AG04450 (cell line): Measurements from ENCODE around the gene R3HDM1. TPM values are rescaled to one million over a fixed set of nuclear protein-coding genes. Genes with fewer than 3 reads are reported as not detected.

Experiments used
- CTCF ChIA-PET: fragments of 300-600, 350-600 bp; formaldehyde crosslinking; extraction: SDS; loops from one replicate; lab custom pipeline; 2022; ENCODE audit warnings: antibody characterized with exemption, inconsistent platforms; lab: Charles Lee
- POLR2A ChIA-PET: fragments of 350-600 bp; formaldehyde crosslinking; extraction: SDS; loops from one replicate; lab custom pipeline; 2021; ENCODE audit warnings: antibody characterized with exemption, inconsistent platforms; lab: Yijun Ruan, JAX
- DNase-seq: peaks from one replicate; pipeline ENCODE4 v3.0.0-alpha.2; 2011; ENCODE audit warnings: low read depth, low spot score
- H3K27ac ChIP-seq: one replicate; pipeline ENCODE4 v1.5.1; 2012; ENCODE audit warnings: low read depth, low read length, control low read depth
- H3K27me3 ChIP-seq: one replicate; pipeline ENCODE4 v1.6.0; 2012; ENCODE audit warnings: low read length; ENCODE audit not compliant: control insufficient read depth, insufficient read depth
- H3K4me3 ChIP-seq: 2 replicates; pipeline ENCODE4 v1.5.1; 2011; ENCODE audit warnings: mild to moderate bottlenecking, low read depth, low read length, control low read depth
- H3K9me3 ChIP-seq: 2 replicates; pipeline ENCODE4 v1.5.1; 2012; ENCODE audit warnings: low read length; ENCODE audit not compliant: control insufficient read depth, insufficient read depth
- CTCF ChIP-seq: IDR thresholded peaks from 2 replicates; pipeline ENCODE4 v1.5.1; 2011; ENCODE audit warnings: low read depth, low read length, control low read depth, inconsistent platforms
- polyA plus RNA-seq: library from polyadenylated mRNA; depleted of rRNA; stranded (reverse); fragments of >200 nt; gene quantifications from 2 replicates; pipeline ENCODE4 v1.2.3, GENCODE V29; 2011

Gene R3HDM1
- polyA plus RNA-seq, 1 experiment: 39.1 TPM

GRCh38 chr2:135741395-135742324 is 210.4 kb downstream of the R3HDM1 start, which contains the start of gene UBXN4:
Gene UBXN4 (plus strand): TSS chr2:135741855. CDS start chr2:135741930, 75 bp downstream.
- Histone ChIP-seq H3K27me3 (no peaks in the 10 kb centered on the region), H3K27ac (peak within 1 kb of the TSS; percentile 97), H3K4me3 (peak within 1 kb of the TSS; percentile 88), H3K9me3 (no peaks in the 10 kb centered on the region; the same call in 1 of the 2 replicates)
- TF ChIP-seq CTCF: peak; percentile 63
- ChIA-PET POLR2A (no interaction called here), CTCF (interaction anchor here (1.6 kb wide), 1 partner anchor 18 kb away, joined by 4 read pairs; no protein-coding TSS in a partner anchor)
- peak; percentile 98 for DNase-seq

- POLR2A ChIA-PET: interaction anchor here (1.2 kb wide), 1 partner anchor 211 kb away, joined by 3 read pairs; the partner anchor contains the start of genes R3HDM1 and ZRANB3
- TF ChIP-seq CTCF: no peak
- DNase-seq: no peak
- H3K9me3 ChIP-seq: no peaks in the 10 kb centered on the region; the same call in 1 of the 2 replicates
- peak overlapping the region; percentile 88 for H3K4me3 ChIP-seq
- H3K27ac ChIP-seq: peak overlapping the region; percentile 97
- H3K27me3 ChIP-seq: no peaks in the 10 kb centered on the region
- CTCF ChIA-PET: interaction anchor here (0.6 to 1.9 kb wide), 4 partner anchors 33 to 739 kb away, joined by 3 to 6 read pairs (median 4); no protein-coding TSS in a partner anchor
Observed at GRCh38 chr2:135742325-135742757, 211.1 kb downstream of the R3HDM1 start.

GRCh38 chr2:135743860-135744259 is 212.6 kb downstream of the R3HDM1 start:
- POLR2A ChIA-PET: no interaction called here

GRCh38 chr2:135744760-135745314 is 213.6 kb downstream of the R3HDM1 start:
- H3K27ac ChIP-seq: peak overlapping the region; percentile 12
- no peaks in the 10 kb centered on the region for H3K27me3 ChIP-seq
- H3K9me3 ChIP-seq: no peaks in the 10 kb centered on the region; the same call in 1 of the 2 replicates
- no peak for TF ChIP-seq CTCF
- no peak for DNase-seq
- ChIA-PET POLR2A (no interaction called here), CTCF (interaction anchor here (1.0 to 1.2 kb wide), 2 partner anchors 53 to 169 kb away, joined by 3 to 7 read pairs; no protein-coding TSS in a partner anchor)
- H3K4me3 ChIP-seq: no peak overlapping the region

More at GRCh38 chr2:135743860-135744259, 212.6 kb downstream of the R3HDM1 start:
- Histone ChIP-seq H3K27ac (no peak overlapping the region), H3K4me3 (peak overlapping the region; percentile 88), H3K9me3 (no peaks in the 10 kb centered on the region; the same call in 1 of the 2 replicates), H3K27me3 (no peaks in the 10 kb centered on the region)
- no peak for DNase-seq
- CTCF ChIA-PET: interaction anchor here (0.8 to 1.9 kb wide), 4 partner anchors 34 to 740 kb away, joined by 3 to 6 read pairs (median 4); no protein-coding TSS in a partner anchor
- no peak for TF ChIP-seq CTCF
